Epithelial cell of prostate (primary cell): ENCODE data around the gene DNAH5.
"Not testable (repeated sequence)": the region's sequence is repeated elsewhere in the genome, so short reads cannot be mapped to it uniquely, and the experiment has no call there.

Source experiments
- DNase-seq: peaks from one replicate; pipeline ENCODE4 v3.0.0-alpha.2; 2011; ENCODE audit warnings: low read depth, low spot score
- H3K27ac ChIP-seq: fragments of 450-650 bp; 2 replicates; pipeline ENCODE4 v1.5.1; 2017; ENCODE audit warnings: mild to moderate bottlenecking

The DNAH5 gene, protein sequence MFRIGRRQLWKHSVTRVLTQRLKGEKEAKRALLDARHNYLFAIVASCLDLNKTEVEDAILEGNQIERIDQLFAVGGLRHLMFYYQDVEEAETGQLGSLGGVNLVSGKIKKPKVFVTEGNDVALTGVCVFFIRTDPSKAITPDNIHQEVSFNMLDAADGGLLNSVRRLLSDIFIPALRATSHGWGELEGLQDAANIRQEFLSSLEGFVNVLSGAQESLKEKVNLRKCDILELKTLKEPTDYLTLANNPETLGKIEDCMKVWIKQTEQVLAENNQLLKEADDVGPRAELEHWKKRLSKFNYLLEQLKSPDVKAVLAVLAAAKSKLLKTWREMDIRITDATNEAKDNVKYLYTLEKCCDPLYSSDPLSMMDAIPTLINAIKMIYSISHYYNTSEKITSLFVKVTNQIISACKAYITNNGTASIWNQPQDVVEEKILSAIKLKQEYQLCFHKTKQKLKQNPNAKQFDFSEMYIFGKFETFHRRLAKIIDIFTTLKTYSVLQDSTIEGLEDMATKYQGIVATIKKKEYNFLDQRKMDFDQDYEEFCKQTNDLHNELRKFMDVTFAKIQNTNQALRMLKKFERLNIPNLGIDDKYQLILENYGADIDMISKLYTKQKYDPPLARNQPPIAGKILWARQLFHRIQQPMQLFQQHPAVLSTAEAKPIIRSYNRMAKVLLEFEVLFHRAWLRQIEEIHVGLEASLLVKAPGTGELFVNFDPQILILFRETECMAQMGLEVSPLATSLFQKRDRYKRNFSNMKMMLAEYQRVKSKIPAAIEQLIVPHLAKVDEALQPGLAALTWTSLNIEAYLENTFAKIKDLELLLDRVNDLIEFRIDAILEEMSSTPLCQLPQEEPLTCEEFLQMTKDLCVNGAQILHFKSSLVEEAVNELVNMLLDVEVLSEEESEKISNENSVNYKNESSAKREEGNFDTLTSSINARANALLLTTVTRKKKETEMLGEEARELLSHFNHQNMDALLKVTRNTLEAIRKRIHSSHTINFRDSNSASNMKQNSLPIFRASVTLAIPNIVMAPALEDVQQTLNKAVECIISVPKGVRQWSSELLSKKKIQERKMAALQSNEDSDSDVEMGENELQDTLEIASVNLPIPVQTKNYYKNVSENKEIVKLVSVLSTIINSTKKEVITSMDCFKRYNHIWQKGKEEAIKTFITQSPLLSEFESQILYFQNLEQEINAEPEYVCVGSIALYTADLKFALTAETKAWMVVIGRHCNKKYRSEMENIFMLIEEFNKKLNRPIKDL (N-terminal part only)

DNA sequence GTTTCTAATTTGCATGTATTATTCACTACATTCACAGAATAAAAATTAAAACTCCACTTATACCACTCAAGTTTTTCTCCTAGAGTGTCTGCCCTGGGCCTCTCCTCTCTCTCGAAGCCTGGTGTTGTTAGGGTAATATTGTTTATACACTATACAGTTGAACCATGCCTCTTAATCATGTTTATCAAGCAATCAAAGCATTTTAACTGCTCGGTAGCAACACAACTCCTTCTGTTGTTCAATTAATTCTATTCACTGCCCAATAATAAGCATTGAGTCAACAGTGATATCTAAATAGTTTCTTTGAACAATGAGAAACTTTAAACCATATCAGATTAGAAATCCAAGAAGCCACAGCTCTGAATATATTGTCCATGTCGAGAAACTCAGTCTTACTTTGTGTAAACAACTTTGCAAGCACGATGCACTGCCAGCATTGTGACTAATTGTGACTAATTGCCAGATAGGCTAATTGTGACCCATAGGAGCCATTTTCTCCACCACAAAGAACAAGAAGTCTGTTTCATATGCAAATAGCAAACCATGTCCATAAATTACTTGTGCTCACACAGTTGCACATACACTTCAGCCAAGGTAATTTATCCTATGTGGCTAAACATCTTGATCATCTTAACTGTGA is at the start of gene DNAH5:
Gene DNAH5 (minus strand): TSS at position 129 of the 640 bp plus-strand sequence. CDS start 250 bp downstream, outside the sequence.
- peak within 1 kb of the TSS; percentile 33 for H3K27ac ChIP-seq

DNA sequence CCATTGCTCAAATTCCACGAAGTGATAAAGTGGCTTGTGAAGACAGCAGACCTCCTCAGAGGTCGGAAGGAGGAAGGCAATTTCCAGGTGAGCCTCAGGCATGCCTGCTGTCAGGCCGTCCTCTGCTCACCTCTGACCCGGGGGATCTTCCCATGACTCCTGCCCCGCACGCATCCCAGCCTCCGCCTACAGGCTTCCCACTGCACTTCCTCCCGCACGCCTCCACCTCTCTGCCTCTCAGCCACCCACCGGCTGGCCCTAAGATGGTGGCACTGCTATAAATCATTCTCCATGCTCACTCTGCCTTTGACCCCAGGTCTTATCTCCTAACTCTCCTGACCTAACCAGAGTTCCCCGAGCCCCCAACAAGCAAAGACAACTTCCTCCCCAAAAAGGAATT is 49.4 kb upstream of the DNAH5 start:
- H3K27ac ChIP-seq: no peak overlapping the region

More for the DNA sequence above, at the start of gene DNAH5:
- peak; percentile 84 for DNase-seq

DNA sequence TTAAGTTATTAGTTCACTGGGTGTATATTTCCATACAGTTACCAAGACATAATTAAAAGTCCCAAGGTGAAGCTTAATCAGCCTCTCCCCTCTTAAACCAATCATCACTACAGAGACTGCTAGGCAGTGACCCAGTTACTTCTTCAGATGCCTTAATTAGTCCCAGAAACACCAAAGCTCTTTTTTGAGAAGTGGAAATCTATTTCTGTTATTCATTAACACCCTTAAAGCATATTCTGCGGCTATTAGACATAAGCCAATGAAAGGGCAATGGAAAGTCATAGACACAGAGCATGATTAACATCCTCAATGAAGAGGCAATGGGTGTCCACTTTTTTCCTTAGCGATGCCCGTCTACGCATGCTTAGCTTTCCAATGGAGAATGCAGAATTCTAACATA is 48.3 kb upstream of the DNAH5 start:
- DNase-seq: no peak
- H3K27ac ChIP-seq: no peak overlapping the region

More for the DNA sequence above, 49.4 kb upstream of the DNAH5 start:
- DNase-seq: no peak

DNA sequence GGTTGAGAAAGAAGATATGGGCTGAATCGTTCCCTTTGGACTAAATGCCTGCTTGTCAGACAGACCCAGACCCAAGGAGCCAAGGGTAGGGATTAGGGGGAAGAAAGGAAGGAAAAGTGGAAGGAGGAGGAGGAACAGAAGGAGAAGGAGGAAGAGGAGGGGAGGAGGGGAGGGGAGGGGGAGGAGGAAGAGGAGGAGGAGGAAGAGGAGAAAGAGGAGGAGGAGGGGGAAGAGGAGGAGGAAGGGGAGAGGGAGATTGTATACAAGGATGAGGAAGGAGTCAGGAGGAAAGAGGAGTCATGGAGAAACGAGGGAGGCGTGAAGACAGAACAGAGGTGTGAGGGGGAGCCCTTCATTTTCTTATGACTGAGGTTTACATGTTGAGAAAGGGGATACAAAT is 46.9 kb upstream of the DNAH5 start:
- no peak for DNase-seq
- peak overlapping the region; percentile 51 for H3K27ac ChIP-seq

DNA sequence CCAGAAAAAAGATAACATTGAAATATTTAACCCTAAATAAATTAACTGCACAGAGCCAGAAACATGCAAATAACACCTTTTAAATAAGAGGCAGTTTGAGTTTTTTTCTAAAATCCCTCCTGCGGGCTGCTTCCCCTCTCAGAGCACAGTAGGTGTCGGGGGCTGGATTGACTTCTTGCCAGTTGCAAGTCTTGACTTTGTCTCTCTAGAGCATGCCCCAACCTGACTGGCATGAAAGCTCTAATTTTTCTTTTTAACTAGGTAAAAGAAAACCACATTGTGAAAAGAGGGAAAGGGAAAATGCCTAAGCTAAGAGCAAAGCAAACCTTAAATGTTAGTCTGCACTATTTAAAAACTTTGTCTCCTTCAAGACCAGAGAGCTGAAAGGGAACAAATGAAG is 46.4 kb upstream of the DNAH5 start:
- peak overlapping the region; percentile 51 for H3K27ac ChIP-seq
- DNase-seq: no peak

DNA sequence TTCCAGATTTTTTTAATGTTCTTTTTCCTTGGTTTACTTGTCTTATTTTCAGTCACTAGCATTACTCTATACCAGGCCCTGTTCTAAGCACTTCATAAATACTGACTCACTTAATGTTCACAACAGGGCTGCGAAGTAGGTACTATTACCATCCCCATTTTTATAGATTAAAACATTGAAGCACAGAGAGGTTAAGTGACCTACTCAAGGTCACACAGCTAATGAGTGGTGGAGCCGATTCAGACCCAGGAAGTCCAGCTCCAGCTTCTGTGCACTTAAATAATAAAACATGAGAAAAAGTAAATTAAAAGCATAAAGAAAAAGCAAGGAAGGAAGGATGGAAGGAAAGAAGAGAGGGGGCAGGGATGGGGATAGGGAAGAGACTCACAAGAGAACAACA is 45.3 kb upstream of the DNAH5 start:
- DNase-seq: no peak

DNA sequence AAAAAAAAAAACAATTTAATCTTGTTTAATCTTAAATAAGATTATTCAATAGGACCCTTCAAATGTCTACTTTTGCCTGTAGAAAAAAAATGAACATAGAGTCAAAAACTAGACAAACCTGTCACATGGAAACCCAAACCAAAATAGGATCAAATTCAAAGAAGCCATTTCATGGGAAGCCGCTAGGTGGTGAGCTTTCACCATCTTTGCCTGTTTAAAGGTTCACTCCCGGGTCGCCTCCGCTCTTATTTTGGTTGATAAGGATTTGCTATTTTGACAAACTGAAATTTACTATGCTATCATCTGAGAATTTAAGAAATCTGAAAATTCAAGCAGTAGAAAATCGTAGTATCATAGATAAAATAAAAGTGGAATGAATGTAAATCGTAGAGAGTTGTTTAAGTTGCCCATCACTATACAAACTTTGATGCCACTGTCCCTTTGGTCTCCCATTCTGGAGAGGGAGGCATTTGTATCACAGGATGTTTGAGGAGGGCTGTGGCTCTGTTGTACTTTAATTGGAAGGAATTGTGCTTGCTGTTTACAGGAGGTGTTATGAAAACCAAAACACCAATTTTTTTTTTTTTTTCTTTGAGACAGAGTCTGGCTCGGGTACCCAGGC is 43.5 kb upstream of the DNAH5 start:
- no peak for DNase-seq
- no peak overlapping the region for H3K27ac ChIP-seq

More for the DNA sequence above, 45.3 kb upstream of the DNAH5 start:
- H3K27ac ChIP-seq: no peak overlapping the region

DNA sequence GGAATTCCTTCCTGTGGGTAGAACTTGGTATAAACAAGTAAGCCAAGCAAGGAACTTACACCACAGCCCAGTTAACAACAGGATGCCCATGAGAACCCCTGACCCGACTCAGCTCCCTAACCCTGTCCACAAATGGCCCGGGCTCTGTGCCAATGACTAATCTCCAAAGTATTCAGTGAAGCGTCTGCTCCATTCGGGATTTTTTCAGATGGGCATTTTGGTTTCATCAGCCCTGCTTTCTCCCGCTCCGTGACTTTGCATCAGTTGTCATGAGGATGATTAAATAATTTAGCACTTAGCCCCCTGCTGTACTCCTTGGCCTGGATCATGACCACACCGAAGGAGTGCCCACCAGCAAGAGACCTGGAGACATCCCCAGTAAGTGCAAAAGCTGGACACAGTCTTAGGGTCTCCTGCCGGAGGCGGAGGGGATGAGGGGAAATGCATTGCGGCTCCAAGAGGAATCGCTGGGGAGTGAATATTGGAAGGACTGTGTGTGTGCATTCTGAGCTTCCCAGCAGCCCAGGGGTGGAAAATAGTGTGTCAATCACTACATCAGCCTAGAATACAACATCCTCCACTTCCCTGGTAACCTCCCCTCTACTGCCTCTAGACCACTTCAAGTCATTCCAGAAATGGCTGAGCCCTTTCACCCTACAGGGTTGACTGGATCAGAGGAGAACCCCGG is 41.4 kb upstream of the DNAH5 start:
- H3K27ac ChIP-seq: no peak overlapping the region
- no peak for DNase-seq

DNA sequence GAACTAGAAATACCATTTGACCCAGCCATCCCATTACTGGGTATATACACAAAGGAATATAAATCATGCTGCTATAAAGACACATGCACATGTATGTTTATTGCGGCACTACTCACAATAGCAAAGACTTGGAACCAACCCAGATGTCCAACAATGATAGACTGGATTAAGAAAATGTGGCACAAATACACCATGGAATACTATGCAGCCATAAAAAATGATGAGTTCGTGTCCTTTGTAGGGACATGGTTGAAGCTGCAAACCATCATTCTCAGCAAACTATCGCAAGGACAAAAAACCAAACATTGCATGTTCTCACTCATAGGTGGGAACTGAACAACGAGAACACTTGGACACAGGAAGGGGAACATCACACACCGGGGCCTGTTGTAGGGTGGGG is 40.4 kb upstream of the DNAH5 start:
- H3K27ac ChIP-seq, DNase-seq: not testable (repeated sequence)

DNA sequence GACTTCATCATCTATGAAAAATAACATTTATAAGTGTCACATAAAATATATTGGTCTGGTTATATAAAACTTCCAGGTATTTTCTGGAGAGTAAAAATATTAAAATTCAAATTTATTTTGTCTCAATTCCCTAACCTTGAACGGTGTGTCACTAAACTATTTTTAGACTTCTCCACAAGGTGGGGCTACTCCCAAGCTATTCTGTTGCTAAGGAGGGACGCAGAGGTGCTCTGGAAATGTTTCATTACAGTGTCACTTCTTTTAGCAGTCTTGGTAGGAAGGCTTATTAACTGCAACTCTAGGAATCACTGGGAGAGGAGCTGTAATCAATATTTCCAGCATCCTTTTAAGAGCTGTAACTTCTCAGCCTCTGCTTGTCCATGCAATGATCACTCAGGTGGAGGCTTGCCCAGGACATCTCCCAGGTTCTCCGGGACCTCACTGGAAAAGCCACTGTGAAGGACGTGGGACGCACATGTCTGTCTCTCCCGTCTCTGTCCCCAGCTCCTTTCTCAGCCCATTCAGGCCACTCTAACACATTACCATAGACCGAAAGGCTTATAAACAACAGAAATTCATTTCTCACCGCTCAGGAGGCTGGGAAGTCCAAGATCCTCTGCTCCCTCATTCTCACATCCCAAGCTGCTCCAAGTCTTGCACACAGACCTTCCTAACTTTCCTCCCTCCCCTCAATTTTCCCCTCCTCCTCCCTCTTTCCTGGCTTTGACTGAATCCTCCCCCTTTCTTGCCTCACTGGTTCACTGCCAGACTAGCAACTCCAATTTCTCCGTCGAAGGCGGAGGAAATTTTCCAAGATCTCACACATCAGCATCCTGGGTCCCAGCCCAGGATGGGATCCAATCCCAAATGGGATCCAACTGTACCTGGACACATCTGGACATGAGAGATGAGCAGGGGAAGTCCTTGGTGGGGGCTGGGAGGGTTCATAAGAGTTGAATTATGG is 32.7 kb upstream of the DNAH5 start:
- H3K27ac ChIP-seq: no peak overlapping the region
- no peak for DNase-seq

DNA sequence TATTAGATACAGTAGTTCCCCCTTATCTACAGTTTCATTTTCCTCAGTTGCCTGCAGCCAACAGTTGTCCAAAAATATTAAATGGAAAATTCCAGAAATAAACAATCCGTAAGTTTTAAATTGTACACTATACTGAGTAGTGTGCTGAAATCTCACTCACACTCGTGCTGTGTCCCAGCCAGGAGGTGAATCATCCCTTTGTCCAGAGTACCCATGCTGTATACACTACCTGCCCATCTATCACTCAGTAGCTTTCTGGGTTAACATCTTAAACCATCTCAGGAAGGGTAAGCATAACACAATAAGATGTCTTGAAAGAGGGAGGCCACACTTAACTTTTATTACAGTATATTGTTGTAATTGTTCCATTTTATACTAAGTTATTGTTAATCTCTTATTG is 31.7 kb upstream of the DNAH5 start:
- no peak overlapping the region for H3K27ac ChIP-seq
- DNase-seq: no peak

DNA sequence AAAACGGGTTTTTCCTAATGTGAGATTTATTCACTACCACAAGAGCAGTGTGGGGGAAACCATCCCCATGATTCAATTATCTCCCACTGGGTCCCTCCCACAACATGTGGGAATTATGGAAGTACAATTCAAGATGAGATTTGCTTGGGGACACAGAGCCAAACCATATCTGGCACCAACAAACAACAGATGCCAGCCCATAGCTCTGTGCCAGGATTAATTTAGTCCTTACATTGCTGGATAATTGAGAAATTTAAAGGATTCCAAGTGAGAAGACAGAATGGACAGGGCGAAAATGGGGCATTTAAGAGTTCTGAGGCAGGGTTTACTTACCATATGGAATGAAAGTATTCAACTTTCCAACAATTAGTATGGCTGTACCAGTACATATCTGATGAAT is 30.8 kb upstream of the DNAH5 start:
- H3K27ac ChIP-seq: no peak overlapping the region

DNA sequence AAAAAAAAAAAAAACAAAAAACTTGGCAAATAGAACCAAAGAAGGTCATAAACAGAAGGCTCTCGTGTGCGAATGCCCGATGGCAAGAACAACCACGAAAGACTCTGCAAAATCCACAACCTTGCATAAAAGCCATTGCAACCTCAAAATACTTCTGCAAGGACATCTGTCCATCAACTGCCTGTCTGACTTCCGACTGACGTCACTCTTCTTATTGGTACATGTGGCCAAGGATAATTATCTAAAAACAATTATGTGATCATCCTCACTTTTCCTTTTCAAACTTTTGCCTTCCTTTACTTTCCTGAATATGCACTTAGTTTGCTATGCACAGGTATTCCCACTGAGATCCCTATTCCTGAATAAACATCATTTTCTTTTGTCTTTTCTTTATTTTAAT is 29.2 kb upstream of the DNAH5 start:
- DNase-seq: no peak
- H3K27ac ChIP-seq: no peak overlapping the region

More for the DNA sequence above, 30.8 kb upstream of the DNAH5 start:
- DNase-seq: no peak

DNA sequence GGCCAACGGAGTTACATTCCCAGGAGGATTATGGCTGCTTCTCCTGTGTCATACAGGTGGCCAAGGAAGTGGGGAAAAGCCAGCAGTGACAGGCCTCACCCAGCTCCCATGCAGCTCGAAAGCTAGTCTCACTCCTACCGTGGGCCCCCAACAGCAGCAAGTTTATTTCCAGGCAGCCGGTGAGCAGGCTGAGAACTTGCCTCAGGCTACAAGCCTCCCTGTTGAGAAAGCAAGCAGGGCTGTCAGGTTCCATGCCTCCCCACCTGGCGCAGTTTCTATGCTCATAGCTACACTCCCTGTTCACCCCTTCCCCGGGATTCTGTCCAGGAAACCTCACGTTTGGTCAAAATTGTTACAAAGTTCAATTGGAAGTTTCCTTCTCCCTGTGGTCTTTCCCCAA is 27.5 kb upstream of the DNAH5 start:
- no peak overlapping the region for H3K27ac ChIP-seq
- DNase-seq: no peak

DNA sequence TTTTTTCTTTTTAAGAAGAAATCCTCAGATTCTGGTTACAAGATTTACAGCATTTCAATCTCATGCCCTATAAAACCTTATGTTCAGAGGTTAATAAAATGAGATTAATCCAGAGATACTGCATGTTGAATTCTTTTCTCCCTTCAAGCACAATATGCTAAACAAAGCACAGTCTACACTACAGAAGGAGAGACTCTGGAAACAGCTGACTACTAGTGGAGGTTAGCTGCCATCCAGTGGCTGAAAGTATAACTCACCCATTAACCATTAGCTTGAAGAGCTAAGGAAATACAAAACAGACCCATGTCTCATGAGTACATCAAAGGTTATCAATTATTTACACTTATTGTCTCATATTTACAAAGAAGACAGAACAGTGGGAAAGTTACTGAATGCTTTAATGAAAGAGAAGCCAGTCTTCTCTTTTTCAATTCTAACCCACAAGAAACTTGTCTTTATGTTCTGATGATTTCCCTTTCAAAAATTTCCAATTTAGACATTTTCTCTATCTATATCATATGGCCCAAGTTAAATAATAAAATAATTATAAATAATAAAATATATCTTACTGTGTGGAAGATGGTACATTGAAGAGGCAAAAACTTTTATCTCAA is 12.7 kb upstream of the DNAH5 start:
- no peak for DNase-seq
- H3K27ac ChIP-seq: no peak overlapping the region

DNA sequence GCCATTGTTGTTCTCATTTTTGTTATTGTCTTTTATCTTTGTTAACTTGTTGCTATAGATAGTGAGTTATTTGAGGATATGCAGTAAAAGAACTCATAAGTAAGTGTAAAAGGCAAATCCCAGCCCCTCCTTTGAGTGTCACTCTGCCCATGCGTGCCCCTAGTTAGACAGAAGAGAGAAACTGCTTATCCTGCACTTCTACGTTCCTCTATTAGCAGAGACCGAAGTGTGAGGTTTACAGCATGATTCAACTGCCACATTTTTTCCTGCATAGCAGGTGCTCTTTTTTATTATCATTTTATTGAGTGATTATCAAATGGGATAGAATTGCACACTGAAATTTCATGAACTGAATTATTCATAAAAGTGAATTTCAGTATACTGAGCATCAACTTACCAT is 12.0 kb upstream of the DNAH5 start:
- no peak for DNase-seq
- no peak overlapping the region for H3K27ac ChIP-seq

DNA sequence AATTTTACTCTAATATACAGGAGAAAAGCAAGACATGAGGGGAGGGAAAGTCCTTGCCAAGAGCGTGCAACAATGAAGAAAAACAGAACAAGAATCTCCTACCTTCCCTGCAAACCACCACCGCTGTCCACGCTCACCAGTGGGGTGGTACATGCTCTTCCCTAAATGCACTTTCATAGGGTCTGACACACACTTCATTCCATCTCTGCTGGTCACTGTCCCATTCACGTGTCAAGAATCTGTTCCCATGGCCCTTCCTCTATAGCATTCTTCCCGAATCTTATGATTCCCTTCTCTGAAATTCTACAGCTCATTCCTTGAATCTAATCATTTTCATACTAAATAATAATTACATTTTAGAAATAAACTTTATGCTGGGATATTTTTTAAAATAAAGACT is 11.4 kb upstream of the DNAH5 start:
- no peak overlapping the region for H3K27ac ChIP-seq
- no peak for DNase-seq
